GM19328 (cell line): ENCODE results near the gene TSHZ2.
A peak's percentile ranks its signal among the peaks of the same experiment; 100 is the strongest.
"Not testable (repeated sequence)": the region's sequence is repeated elsewhere in the genome, so short reads cannot be mapped to it uniquely, and the experiment has no call there.

ENCODE experiments used
- ATAC-seq: cut with Tn5 transposase; IDR thresholded peaks from one replicate; pipeline ENCODE4 v1.9.1; 2021; ENCODE audit warnings: mild to moderate bottlenecking, moderate library complexity; ENCODE audit not compliant: unreplicated experiment

Gene TSHZ2

DNA sequence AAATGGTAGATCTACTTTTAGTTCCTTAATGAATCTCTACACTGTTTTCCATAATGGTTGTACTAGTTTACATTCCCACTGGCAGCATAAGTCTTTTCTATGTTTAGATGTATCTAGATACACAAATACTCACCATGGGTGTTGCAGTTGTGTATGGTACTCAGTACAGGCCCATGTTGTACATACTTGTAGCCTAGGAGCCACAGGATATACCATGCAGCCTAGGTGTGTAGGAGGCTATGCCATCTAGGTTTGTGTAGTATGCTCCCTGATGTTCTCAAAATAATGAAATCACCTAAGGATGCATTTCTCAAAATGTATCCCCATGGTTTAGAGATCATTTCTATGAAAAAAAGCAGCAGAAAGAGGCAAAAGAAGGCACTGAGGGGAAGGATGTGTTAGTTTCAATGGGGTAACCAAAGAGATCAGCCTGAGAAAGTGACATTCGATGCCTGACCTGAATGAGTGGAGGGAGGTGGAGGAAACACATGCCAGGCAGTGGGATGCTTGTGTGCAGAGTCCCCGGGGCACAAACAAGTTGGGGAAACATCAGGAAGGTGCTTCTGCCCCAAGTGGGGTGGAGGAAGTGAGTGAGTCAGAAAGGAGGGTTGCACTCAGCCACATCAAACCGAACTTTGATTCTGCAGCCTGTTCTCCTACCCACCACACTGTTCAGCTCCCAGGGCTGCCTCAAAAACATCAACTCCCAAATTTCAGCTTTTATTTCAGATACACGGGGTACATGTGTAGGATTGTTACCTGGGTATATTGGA lies 430.3 kb downstream of the TSHZ2 start:
- ATAC-seq, result no peak

DNA sequence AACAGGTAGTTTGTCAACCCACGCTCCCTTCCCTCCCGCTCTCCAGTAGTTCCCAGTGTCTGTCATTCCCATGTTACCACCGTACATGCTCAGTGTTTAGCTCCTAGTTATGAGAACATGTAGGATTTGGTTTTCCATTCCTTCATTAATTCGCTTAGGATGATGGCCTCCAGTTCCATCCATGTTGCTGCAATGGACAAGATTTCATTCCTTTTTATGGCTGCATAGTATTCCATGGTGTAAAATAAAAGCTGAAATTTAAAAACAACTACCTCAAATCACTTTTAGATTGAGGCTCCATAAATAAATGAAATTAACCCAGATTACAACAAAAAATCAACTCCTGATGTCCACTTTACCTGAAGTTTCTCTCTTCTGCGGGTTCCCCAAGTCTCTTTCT lies 430.9 kb downstream of the TSHZ2 start:
- ATAC-seq, result no peak

DNA sequence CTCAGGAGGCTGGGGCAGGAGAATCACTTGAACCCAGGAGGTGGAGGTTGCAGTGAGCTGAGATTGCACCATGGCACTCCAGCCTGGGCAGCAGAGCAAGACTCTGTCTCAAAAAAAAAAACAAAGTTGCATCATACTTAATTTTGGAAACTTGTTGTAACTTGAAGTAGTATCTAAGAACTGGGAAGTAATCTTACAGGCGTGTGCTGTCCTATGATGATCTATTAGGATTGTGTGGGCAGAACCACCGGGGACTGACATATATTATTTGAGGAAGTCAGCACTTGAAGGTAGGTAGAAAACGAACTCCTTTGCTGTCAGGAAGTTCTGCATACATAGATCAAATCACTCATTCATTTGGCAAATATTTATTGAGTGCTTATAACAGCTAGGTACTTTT lies 433.0 kb downstream of the TSHZ2 start:
- ATAC-seq, result no peak

DNA sequence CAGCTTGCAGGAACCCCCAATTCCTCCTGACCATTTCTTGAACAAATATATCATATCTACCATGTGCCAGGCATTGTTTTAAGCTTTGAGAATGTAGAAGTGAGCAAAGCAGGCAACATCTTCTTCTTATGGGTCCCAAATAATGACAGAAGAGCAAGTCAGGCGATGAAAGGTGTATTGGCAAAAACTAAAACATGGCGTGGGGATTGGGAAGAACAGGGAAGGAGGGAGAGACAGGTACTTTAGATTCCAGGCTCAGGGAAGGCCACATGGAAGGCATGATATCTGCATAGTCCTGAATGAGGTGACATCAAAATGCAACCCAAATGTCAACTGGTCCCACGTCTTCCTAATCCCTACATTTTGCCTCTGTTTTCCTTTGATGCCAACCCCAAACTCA lies 434.4 kb downstream of the TSHZ2 start:
- ATAC-seq, result no peak

DNA sequence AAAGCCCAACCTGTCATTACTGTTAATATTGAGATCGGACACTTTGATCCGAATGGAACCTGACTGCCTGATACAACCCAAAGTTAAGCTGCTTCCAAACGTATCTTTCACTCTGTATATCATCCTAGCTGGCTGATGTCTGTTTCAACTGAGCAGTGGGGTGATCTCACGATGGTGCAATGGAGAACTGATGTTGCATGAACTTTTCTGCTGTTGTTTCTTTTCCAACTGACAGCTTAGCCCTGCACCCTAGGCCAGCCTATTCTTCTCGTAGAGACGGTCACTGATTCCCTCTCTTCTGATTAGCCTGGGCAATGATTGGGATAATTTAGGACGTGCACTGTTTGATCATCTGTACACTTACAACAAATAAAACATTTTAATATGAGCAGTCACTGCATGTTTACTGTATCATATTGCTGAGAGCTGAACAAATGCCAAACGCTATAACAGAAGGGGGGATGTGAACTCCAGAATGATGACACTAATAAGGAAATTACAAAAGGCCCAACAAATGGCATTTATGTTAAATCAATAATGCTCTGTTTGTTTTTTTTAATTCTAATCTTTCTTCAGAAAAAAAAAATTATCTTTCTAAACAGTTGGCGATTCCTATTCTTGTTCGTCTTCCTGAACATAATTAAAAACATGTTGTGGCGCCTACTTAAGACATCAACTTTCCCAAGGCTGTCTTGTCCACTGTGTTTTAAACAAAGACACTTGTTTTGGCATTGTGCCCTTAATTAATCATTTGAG lies 436.7 kb downstream of the TSHZ2 start:
- no peak for ATAC-seq

DNA sequence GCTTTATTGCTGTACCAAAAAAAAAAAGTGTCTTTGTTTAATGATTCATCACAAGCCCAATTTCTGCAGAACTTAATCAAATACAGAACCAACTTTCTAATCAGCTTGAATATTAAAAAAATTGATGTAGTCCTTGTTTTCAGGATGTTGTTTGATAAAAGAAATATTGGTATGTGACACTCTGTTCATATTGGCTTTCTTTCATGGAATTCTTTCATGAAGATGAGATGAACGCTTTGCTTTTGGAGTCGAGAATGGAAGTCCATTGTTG lies 437.2 kb downstream of the TSHZ2 start:
- no peak for ATAC-seq

DNA sequence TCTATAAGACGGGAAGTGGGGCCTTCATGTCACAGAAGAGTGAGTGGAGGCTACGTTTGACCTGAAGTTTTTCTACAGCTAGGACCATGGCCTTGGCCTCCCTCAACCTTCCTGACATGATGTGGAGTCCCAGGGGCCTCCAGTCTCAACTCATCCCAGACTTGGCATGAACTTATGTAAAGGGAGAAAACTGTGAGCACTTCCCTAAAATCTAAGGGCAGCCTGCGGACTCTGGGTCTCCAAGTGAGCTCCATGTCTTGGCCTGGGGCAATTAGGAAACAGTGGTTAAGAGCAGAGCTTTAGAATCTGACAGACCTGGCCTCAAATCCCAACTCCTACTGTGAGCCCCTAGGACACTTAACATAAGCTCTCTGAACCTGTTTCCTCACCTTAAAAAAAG lies 439.0 kb downstream of the TSHZ2 start:
- no peak for ATAC-seq

DNA sequence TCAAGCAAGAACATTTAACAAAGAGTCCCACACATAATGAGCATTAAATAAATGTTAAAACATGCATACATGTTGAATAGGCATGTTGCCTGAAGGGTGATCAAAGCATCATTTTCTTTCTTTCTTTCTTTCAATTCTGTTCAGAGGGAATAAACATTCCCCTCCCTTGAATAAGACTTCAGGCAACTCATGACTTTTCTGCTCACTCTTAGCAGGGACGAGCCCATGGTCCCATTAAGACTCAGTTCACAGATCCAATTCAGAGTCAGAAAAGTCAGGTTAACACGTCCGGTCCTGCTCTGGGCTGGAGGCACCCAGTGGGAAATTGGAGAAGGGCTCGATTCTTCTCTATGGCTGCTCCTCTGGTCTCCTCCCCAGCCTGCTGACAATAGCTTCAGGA lies 439.7 kb downstream of the TSHZ2 start:
- no peak for ATAC-seq

DNA sequence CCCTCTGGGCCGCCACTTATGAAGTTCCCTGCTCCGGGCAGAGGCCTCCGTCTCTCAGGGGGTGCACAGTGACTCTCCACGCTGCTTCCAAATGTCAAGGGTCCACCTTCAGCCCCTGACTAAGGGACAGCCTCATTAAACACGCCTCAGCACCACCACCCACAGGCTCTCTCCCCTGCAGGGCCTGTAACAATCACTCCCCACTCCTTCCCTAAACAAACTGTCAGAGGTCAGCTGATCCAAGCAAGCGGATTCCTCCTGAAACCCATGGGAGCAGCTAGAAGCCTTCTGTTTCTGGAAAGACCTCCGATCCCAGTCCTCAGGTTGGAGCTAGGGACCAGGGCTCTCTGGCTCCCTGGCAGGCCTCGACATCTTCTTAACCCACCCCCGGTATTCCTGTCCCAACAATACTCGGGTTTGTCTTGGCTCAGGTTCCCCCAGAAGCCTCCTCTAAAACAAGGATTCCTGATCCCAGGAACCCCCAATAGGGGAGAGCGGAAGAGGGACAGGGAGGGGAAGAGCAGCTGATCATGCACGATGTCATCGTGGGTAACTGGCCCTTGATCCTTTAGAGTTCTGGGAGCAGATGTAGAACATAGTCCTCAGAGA lies 440.5 kb downstream of the TSHZ2 start:
- no peak for ATAC-seq

DNA sequence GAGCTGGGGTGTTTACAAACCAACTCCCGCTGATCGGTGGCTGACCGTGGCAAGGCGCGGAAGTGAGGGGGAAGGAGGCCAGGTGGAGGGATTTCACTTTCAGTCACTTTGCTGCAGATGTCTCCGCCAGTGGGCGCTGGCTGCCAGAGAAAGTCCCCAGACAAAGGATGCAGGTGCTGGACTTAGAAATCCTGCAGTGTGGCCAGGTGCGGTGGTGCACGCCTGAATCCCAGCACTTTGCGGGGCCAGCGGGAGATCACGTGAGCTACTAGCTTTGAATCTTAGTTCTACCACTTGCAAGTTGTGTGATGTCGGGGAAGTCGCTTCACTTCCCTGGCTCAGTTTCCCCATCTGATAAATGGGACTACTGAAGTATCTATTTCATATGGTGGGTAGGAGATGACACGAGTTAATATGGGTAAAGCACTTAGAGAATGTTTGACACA lies 441.1 kb downstream of the TSHZ2 start:
- ATAC-seq, result peak; percentile 80

DNA sequence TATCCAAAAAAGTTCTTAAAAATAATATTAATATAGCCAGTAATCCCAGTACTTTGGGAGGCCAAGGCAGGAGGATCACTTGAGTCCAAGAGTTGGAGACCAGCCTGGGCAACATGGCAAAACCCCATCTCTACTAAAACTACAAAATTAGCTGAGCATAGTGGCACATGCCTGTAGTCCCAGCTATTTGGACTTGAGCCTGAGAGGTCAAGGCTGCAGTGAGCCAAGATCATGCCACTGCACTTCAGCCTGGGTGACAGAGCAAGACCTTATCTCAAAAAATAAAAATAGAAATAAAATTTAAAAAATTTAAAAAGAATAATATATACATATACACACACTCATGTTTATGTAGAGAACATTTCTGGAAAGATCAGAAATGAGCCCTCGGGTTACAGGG lies 441.7 kb downstream of the TSHZ2 start:
- not testable (repeated sequence) for ATAC-seq

DNA sequence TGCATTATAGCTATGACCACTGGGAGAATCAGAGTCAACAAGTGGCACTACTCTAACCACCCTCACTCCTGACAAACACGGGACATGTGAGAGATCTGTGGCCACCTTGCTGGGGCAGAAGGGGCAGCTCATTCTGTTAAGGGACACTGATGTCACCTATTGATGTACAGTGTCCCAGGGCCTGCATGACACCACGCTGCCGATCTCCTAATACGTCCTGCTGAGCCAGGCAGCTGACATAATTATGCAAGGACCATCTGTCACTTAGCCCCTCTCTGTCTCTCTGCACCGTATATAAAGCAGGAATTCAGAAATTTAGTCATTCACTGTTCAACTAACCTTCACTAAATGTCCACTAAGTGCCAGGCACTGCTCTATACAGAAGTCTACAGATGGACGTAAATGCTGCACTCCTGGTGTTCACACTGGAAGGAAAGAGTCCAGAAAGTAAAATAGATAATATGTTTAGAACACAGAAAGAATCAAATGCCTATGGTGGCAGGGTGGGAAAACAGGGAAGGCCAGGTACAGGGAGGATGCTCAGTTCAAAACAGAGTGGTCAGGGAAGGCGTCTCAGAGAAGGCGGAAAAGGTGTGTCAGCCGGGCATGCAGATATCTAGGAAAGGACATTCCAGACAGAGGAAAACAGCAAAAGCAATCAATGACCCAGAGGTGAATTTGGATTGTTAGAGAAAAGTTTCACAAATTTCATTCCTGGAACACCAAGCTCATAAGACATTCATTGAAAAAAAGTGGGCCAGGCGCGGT lies 447.7 kb downstream of the TSHZ2 start:
- no peak for ATAC-seq

DNA sequence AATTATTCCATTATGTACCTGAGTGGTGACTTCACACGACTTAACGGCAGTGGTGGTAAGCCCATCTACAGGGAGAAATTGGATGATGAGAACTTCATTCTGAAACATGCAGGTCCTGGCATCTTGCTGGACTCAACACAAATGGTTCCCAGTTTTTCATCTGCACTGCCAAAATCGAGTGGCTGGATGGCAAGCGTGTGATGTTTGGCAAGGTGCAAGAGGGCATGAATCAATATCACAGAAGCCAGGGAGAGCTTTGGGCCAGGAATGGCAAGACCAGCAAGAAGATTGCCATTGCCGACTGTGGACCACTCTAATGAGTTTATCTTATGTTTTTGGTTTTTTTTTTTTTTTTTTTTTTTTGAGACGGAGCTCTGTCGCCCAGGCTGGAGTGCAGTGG lies 449.2 kb downstream of the TSHZ2 start:
- no peak for ATAC-seq

DNA sequence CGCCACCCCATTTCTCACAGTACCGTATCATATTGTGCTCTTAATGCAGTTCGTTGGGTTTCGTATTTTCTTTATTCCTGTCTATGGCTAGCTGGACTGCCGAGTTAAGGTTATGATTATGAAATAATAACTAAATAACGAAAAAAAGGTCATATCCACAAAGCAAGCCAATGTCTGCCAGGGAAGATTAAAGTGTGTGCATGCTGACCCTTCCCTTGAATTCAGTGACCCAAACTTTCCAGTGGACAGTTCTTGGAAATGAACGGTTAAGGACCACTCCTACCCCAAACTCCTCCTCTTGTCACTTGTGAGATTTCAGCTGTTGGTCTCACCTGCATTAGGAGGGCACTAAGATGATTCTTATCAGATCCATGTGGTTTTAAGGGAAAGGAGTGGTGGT lies 449.9 kb downstream of the TSHZ2 start:
- ATAC-seq, result no peak

DNA sequence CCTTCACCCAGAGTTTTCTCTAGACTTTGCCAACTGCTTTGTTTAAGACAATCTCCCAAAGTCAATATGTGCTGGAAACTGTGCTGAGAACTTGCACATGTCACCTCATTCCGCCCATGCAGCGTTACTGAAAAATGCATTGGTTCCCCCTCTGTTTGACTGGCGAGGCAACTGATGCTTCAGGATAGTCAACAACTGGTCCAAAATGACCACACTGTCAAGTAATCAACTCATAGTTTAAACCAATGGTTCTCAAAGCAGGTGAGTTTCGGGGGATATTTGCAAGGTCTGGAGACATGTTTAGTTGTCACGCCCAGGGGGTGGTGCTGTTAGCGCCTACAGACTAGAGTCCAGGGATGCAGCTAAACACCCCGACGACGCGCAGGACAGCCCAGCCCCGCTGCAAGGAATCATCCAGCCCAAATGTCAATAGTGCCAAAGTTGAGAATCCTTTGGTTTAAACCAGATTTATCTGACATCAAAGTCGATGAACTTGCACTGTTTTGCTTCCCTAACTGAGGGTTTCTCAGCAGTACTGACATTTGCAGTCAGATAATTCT lies 451.5 kb downstream of the TSHZ2 start:
- ATAC-seq, result no peak

DNA sequence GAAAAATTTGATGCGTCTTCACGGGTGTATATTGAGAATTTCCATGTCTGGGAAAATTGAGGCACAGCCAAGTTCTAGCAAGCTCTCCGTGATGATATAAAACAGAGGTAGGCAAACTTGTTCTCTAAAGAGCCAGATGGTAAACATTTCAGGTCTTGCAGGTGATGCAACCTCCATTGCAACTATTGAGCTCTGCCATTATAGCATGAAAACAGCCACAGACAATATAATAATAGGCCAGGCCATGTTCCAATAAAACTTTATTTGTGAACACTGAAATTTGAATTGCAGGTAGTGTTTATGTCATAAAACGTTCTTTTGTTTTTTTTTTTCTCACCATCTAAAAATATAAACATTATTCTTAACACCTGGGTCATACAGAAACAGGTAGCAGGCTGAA lies 453.3 kb downstream of the TSHZ2 start:
- no peak for ATAC-seq

DNA sequence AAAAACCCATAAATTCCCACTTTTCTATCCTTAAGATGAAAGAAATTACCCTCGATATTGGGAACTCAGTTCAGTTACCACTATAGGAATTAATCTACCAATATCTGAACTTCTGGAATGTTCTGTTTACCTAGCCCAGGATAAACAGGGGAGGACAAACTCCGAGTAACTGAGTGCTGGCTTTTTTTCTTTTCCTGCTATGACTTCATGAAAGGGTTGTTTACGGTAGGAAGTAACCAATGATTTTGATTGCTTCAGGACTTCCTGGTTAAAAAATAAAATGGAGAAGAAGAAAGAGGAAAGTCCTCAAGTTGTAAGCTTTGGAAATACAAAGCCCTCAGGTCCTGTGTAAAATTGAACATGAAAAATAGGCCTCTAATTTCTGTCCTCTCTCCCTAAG lies 453.8 kb downstream of the TSHZ2 start:
- no peak for ATAC-seq

DNA sequence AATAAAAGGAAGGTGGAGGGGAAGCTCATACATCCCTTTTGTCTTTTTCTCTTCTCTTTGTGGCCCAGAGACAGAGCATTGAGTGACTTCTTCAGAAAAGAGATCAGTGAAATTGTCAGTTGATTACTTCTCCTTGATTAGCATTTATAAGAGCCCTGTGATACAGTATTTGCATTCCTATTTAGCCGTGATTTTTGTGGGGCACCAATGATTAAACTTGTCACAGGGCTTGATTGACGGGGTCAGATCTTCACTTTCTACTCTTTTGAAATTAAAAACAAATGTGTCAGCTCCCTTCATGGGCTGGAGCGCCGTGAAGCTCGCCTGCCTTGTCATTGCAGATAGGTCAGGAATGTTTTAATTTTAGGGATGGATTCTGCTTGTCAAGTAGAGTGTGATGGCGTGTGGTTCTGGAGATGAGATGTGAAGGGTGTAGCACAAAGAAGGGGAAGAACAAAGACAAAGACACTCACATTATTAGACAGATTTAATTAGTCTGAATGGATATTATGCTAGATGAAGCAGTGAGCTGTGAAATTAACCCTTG lies 454.7 kb downstream of the TSHZ2 start:
- no peak for ATAC-seq

DNA sequence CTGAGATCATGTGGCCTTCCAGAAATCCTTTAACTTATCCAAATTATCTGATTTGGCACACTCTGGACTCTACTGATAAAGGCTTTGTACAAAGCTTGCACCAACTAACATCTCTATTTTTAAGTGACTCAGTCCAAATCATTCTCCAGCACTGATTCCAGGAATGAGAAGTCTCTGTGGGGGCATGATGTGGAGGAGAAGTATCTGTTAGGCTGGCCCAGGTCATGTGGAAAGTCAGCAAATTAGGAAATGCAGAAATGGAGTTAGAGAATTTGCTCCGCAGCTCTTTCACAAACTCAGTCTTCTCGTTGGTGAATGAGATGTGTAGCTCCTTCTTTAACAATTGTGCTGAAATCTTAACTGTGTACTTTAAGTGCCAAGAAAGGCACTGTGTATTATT lies 455.8 kb downstream of the TSHZ2 start:
- ATAC-seq, result no peak

DNA sequence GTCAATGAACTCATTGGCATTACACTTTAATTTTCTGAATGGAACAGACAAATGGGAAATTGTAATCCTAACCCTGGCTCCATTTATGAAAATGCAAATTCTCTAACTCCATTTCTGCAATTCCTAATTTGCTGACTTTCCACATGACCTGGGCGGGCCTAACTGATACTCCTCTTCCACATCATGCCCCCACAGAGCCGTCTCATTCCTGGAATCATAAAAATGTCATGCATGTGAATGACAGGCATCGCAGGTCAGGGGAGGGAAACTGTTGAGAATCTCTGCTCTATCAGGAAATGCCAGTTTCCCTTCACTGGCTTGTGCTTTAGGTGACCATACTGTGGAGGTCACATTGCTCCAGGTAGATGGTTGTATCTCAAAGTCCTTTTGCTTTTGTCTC lies 456.4 kb downstream of the TSHZ2 start:
- no peak for ATAC-seq

DNA sequence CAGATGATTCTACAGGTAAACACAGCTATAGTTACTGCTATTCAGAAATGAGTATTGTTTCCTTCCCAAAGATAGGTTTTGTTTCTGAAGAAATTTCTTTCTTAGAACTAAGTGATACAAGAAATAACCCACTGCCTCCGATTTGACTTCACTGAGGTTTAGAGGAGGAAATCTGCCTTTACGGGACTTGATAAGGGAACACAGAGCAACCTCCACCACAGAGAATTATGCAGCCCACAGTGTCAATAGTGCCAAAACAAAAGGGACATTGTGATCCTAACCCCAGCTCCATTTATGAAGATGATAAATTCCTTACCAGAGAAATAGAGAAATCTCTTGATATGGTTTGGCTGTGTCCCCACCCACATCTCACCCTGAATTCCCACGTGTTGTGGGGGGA lies 456.8 kb downstream of the TSHZ2 start:
- ATAC-seq, result no peak
